Measurements from ENCODE around the gene GZMM.

The GZMM gene

DNA sequence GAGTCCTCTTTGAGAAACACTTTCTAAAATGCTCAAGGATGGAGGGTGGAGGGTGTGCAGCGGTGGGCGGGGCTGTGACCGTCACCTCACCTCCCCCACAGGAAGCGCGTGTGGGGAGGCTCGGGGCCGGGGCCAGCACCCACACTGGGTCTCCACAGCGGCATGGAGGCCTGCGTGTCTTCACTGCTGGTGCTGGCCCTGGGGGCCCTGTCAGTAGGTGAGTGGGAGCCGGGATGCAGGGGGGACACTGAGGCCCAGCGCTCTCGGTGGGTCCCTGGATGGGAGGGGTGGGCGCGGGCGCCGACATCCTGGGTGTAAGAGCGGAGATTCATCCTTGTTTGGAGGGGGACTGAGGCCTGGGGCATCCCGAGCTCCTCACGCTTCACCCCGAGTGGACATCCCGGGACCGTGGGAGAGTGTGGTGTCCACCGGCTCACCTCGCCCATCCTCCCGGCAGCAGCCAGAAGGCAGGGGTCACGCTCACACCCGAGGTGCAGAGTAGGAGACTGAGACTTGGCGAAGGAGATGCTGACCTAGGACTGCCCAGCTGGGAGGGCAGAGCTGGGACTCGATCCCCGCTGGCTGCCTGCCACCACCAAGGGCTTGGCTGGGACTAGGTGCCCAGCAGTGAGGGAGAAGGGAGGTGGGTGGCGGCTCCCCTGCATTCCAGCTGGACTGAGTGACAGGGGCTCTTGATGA, at the start of gene GZMM:
Gene GZMM, plus strand, starts transcription at position 144 of the 699 bp plus-strand sequence. Its CDS starts 19 bp downstream, at position 163.
- no peak for DNase-seq

DNA sequence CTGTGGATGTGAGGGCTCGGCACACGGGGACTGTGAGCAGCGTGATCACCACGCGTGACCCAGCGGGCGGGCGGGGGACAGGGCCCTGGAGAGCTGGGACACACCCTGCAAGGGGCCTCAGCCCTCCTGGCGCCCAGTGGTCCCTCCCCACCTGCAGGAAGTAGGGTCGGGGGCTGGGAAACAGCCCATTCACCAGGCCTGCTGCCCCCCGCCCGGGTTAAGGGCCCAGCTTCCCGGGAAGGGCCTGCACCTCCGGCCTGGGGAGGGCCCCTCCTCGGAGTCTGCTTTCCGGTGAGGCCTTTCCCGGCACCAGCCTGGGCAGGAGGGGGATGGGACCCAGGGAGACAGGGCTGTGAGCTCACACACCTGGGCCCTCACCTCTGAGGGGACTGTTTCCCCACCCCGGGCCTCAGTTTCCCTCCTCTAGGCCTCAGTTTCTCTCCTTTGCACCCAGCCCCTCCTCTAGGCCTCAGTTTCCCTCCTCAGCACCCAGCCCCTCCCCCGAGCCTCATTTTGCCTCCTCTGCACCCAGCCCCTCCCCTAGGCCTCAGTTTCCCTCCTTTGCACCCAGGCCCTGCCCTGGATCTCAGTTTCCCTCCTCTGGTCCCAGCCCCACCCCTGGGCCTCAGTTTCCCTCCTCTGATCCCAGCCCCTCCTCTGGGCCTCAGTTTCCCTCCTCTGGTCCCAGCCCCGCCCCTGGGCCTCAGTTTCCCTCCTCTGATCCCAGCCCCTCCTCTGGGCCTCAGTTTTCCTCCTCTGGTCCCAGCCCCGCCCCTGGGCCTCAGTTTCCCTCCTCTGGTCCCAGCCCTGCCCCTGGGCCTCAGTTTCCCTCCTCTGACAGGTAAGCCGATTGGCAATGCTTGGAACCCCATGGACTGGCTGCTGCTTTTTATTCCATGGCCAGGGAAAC, 49.4 kb upstream of the GZMM start:
- no peak for DNase-seq

DNA sequence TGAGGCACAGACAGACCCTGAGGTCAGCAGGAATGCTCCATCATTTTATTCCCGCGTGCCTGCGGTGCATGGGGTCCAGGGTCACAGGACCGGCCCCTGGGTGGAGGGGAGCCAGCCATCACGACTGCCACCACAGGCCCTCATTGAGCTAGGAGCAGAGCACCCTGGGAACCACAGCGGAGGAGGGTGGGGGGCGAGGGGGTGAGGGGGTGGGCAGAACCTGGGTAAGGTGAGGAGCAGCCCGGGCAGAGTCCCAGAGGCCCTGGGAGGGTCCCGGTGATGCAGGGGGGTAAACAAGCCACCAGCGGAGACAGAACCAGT, 48.8 kb upstream of the GZMM start:
- peak; percentile 37 for DNase-seq

DNA sequence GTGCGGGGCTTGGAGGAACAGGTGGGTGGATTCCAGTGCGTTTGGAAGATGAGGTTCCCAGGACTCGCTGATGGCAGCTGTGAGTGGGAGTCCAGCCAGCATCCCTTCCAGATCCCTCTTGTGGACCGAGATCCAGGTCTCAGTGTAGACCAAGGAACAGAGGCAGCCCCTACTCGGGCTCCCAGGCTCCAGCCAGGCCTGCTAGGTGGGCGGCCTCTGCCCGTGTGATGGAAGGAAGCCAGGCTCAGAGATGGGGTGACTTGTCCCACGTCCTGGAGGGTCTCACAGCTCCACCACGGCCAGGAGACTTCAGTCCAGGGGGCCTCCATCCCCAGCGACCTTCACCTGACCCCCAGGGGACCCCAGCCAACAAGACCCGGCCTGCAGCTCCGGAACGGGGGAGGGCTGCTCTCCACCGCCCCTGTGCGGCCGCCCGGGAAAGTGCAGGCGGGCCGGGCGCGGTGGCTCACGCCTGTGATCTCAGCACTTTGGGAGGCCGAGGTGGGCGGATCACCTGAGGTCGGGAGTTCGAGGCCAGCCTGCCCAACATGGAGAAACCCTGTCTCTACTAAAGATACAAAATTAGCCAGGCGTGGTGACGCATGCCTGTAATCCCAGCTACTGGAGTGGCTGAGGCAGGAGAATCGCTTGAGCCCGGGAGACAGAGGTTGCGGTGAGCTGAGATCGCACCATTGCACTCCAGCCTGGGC, 48.3 kb upstream of the GZMM start:
- peak; percentile 96 for DNase-seq

DNA sequence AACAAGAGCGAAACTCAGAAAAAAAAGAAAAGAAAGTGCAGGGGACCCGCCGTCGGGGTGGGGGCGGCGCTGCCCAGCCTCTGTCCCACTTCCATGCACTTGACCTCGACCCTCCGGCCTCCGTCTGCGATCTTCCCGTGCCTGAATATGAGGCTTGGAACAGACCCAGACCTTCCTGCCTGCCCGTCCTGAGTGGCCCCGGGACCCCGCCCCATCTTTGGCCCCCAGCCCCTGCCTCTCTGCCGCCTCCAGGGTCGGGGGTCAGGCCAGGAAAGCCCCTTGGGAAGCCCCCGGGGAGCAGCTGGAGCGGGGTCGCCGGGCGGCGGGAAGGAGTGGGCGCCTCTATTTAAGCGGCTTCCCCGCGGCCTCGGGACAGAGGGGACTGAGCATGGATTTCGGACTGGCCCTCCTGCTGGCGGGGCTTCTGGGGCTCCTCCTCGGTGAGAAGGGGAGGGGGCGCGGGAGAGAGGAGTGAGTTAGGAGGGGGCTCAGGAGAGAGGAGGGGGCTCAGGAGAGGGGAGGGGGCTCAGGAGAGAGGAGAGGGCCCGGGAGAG, 47.7 kb upstream of the GZMM start, which contains the start of gene MADCAM1:
Gene MADCAM1, plus strand, starts transcription at position 375 of the 554 bp plus-strand sequence. Its CDS starts 14 bp downstream, at position 389.
- DNase-seq: no peak

DNA sequence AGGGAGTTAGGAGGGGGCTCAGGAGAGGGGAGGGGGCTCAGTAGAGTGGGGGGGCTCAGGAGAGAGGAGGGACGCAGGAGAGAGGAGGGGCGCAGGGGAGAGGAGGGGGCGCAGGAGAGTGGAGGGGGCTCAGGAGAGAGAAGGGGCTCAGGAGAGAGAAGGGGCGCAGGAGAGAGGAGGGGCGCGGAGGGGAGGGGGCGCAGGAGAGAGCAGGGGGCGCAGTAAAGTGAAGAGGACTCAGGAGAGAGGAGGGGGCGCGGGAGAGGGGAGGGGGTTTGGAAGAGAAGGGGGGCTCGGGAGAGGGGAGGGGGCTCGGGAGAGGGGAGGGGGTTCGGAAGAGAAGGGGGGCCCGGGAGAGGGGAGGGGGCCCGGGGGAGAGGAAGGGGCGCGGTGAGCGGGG, 46.9 kb upstream of the GZMM start:
- DNase-seq: no peak

DNA sequence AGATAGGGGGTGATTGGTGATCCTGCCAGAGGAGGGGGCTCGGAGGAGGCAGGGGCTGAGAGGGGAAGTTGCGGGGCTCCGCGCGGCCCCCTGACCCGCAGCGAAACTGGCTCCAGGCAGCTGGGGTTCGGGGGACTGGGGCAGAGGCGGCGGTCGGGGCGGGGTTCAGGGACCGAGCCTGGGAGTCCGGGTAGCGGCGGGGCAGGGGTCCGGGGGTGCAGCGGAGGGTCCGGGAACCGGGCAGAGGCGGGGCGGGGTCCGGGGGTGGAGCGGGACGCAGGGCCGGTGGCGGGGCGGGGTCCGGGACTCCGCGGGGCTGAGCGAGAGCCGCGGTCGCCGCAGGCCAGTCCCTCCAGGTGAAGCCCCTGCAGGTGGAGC, 46.4 kb upstream of the GZMM start:
- peak; percentile 33 for DNase-seq

DNA sequence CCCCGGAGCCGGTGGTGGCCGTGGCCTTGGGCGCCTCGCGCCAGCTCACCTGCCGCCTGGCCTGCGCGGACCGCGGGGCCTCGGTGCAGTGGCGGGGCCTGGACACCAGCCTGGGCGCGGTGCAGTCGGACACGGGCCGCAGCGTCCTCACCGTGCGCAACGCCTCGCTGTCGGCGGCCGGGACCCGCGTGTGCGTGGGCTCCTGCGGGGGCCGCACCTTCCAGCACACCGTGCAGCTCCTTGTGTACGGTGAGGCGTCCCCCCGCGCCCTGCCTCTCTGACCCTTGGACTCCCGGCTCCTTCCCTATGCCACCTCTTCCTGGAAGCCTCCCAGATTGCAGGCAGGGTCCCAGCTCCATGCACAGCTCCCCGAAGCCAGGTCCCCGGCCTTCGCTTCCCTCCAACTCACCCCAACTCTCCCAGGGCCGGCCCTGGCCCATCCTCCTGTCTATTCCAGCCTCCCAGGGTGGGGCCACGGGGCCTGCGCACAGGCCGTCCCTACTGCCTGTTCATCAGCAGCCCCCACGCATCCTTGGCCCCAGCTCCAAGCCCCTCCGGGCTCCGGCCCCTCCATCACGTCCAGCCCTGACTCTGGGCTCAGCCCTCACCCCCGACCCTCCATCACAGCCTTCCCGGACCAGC, 45.9 kb upstream of the GZMM start:
- peak; percentile 47 for DNase-seq

DNA sequence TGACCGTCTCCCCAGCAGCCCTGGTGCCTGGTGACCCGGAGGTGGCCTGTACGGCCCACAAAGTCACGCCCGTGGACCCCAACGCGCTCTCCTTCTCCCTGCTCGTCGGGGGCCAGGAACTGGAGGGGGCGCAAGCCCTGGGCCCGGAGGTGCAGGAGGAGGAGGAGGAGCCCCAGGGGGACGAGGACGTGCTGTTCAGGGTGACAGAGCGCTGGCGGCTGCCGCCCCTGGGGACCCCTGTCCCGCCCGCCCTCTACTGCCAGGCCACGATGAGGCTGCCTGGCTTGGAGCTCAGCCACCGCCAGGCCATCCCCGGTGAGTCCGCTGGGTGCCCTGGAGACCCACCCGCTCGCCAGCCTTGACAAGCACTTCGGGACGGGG, 45.4 kb upstream of the GZMM start:
- DNase-seq: peak; percentile 53

DNA sequence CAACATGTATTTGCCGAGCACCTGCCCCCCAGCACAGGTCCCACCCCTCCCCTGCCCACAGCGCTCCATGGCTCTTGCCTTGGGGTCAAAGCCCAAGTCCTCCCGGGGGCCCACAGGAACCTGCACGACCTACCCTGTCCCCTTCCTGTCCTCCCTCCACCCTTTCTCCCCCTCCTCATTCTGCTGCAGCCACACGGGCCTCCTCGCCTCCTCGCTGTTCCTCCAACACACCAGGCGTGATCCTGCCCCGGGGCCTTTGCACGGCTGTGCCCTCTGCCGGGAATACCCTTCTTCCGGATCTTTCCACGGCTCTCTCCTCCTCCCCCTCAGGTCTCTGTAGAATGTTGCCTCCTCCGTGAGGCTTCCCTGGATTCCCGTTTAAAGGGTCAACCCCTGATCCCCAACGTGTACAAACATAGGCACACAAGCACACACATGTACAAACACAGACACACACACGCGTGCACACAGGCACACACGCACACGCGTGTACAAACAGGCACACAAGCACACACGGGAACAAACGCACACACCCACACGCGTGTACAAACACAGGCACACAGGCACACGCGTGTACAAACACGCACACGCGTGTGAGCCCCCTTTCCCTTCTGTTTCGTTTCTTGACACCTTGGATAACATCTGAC, 44.8 kb upstream of the GZMM start:
- DNase-seq: peak; percentile 32

DNA sequence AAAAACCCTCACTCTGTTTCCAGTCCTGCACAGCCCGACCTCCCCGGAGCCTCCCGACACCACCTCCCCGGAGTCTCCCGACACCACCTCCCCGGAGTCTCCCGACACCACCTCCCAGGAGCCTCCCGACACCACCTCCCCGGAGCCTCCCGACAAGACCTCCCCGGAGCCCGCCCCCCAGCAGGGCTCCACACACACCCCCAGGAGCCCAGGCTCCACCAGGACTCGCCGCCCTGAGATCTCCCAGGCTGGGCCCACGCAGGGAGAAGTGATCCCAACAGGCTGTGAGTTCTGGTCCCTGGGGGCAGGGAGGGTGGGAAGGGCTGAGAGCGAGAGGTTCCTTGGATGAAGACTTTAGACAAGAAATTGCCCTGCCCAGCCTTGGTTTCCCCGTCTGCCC, 42.2 kb upstream of the GZMM start:
- no peak for DNase-seq

DNA sequence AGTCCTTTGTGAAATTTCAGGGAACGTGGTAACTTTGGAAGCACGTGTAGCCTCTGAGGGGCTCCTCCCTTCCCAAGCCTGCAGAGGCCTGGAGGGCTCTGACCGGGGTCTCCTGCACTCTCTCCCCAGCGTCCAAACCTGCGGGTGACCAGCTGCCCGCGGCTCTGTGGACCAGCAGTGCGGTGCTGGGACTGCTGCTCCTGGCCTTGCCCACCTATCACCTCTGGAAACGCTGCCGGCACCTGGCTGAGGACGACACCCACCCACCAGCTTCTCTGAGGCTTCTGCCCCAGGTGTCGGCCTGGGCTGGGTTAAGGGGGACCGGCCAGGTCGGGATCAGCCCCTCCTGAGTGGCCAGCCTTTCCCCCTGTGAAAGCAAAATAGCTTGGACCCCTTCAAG, 39.2 kb upstream of the GZMM start:
- DNase-seq: no peak

DNA sequence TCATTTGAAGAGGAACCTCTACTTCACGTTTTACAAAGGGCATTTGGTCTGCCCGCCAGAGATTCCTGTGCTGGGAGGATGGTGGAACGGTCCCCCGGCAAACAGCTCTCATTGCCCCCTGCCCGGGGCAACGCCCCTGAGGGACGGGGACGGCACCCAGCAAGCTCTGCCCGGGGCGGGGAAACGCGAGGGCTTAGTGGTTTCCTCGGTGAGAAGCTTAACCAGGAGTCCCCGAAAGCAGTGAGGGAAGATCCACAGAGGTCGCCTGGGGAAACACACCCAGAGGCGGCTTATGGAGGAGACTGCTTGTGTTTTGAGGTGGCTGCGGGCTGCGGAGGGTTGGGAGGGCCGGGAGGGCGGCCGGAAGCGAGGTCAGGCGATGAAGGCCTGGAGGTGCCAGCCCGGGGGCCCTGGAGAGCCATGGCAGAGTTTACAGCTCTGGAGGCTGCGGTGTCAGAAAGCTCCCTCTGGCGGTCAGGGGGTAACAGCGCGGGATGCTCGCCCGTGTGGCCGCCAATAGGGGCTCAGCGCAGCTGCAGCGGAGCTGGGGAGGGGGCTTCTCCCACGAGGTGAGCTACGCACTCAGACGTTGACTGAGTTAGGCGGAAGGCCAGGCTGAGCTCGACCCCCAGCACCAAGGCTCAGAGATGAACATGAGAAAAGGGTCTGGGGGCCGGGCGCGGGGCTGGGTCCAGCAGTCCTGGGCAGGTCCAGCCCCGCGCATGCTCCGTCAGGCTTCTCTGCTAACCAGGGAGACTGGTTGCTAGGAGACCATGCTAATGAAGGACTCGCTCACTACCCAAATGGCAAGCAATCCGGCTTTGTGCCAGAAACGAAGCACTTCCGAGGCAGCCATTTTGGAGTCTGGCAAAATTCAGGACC, 37.2 kb upstream of the GZMM start:
- peak; percentile 97 for DNase-seq

DNA sequence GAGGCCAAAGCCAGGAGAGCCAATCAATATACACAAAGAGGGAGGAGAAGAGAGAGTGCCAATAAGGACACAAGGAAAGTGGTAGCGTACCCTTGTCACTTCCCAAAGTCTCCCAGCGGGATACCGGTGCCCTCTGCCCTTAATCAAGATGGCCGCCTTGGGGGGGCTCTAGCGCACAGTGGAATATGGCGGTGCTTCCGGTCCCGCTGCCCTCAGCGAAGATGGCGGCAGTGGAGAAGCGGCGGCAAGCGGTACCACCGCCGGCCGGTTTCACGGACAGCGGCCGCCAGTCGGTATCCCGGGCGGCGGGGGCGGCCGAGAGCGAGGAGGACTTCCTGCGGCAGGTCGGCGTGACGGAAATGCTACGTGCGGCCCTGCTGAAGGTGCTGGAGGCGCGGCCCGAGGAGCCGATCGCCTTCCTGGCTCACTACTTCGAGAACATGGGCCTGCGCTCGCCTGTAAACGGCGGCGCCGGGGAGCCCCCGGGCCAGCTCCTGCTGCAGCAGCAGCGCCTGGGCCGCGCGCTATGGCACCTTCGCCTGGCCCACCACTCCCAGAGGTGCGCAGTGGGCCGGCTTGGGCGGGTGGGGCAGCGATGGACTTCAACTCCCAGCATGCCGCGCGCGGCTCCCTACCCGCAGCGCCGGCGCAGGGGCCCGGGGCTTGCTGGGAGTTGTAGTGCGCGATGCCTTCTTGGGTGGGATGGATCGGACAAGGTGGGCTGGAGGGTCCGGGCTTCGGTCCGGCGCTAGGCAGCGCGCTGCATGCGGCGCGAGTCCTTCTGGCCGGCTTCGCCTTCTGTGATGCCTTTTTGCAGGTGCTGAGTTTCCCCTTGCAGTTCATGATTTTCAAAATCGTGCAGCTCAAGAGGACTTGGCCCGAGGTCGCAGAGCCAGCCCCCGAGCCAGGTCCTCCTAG, 36.3 kb upstream of the GZMM start, which contains the start of gene TPGS1:
Gene TPGS1, plus strand, starts transcription at position 212 of the 918 bp plus-strand sequence. Its CDS starts 10 bp downstream, at position 222.
- DNase-seq: peak; percentile 95

DNA sequence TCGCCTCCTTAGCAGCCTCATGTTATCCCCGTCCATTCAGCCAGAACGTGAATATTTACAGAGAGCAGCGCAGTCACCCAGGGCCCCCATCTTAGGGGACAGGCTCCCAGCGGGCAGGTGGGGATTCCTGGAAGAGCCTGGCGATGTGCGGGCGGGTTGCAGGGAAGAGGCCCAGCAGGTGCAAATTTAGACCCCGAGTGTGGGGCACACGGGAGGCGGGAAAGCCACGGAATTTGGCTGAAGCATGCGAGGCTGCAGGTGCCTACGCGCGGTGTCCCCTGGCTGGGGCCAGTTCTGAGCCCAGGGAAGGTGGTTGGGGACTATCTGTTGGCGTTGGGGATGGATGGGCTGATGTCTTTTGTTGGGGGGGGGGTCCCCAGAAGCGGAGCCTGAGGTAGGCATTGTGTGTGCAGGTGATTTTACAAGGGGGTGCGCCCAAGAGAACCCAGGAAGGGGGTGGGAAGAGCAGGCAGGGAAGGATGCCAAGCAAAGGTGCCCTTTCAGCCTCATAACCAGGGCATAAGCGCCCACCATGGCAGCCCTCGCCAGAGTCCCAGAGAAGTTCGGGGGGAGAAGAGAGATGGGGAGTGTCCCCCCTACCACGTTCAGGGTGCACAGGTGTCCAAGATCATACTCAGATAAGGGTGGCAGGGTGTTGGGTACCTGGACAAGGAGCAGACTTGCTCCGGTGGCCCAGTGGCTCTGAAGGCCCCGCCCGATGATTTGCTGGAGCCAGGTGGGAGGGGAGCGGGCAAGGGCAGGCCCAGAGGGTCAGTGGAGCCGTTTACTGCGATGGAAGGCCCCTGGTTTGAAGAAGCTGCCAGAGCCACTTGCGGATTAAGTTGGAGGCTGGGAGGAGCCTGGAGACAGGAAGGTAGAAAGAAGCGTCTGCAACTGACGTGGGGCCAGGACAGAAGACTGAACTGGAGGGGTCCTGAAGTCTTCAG, 35.4 kb upstream of the GZMM start:
- no peak for DNase-seq

DNA sequence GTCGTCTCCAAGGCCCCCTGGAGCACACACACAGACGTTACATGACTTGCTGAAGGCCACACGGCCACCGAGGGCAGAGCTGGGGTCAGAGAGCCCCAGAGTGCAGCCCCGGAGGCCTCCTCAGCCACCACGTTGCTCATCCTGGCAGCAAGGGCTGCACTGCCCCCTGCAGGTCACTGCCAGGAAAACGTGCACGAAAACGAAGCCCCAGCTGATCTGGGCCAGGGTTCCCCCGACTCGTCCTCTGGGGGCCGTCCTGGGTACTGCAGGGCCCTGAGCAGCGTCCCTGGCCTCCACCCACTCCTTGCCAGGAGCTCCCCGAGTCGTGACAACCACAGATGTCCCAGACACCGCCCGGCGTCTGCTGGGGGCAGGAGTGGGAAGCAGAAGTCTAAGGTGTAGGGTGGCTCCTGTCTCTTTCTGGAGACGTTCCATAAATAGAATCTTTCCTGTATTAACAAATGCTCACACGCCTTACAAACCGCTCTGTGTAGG, 33.2 kb upstream of the GZMM start:
- DNase-seq: peak; percentile 98

DNA sequence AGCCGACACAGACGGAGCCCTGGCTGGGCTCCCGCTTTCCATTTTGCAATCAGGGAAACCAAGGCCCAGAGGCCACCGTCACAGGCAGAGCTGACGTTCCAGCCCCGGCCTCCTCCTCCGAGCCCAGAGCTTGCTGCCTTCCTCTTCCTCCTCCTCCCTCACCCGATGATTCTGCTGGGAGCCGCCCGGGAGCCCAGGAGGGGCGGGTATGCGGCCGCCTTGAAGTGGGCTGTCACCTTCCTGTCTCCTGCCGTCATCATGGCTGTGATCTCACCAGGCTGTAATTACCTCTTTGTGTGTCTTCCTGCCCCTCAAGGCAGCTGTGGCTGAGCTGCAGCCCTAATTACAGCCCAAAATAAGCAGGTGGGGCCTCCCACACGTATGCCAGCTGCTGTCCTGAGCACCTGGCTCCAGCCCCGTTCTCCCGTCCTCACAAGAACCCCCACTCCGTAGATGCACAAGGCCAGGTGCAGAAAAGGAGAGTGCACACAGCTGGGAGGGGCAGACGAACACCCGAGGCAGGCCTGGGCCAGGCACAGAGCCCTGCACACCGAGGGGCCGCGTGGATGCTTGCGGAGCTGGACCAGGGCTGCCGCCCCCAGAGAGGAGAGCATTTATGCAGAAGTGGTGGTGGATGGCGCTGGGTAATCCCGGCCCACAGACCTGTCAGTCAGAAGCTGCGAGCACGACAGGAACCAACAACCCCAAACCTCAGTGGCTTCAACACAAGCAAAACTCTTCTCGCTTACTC, 32.6 kb upstream of the GZMM start:
- peak; percentile 55 for DNase-seq
